CD4-positive, alpha-beta memory T cell (primary cell): ENCODE data around the gene NFE2L1. TPM values are rescaled to one million over a fixed set of nuclear protein-coding genes. Genes with fewer than 3 reads are reported as not detected.

Experiments used
- CTCF ChIA-PET: fragments of 350-600 bp; sonication (Branson Sonifier 250); formaldehyde crosslinking; loops from one replicate; lab custom pipeline; 2021; ENCODE audit warnings: inconsistent platforms; ENCODE audit not compliant: partially characterized antibody; lab: Charles Lee
- POLR2A ChIA-PET: fragments of 350-600 bp; sonication (Branson Sonifier 250); formaldehyde crosslinking; loops from one replicate; lab custom pipeline; 2021; ENCODE audit not compliant: partially characterized antibody; lab: Charles Lee
- DNase-seq, 5 donors: peaks; one replicate each; pipeline versions ENCODE4 v3.0.0 to v3.0.0-alpha.2; 2020 to 2022; ENCODE audit warnings: mixed read lengths in 1 of 5
- H3K27ac ChIP-seq: one replicate; pipeline ENCODE4 v1.7.0; 2013; ENCODE audit warnings: low read depth, low read length
- H3K27me3 ChIP-seq: 2 replicates; pipeline ENCODE4 v1.7.0; 2013; ENCODE audit warnings: mild to moderate bottlenecking, low read length, moderate library complexity; ENCODE audit not compliant: insufficient read depth
- H3K36me3 ChIP-seq: 2 replicates; pipeline ENCODE4 v1.7.0; 2013; ENCODE audit warnings: mild to moderate bottlenecking, low read length, moderate library complexity; ENCODE audit not compliant: insufficient read depth
- H3K4me1 ChIP-seq: 2 replicates; pipeline ENCODE4 v1.7.0; 2013; ENCODE audit warnings: mild to moderate bottlenecking, low read length, moderate library complexity; ENCODE audit not compliant: insufficient read depth
- H3K4me3 ChIP-seq, 2 donors: one replicate each; pipeline ENCODE4 v1.7.0; 2013; ENCODE audit warnings: low read length in 2 of 2, mild to moderate bottlenecking in 1 of 2
- H3K9me3 ChIP-seq, 2 donors: one replicate each; pipeline ENCODE4 v1.7.0; 2013; ENCODE audit warnings: low read length in 2 of 2, control low read depth in 1 of 2; ENCODE audit not compliant: control insufficient read depth in 1 of 2
- H3K27ac Mint-ChIP-seq, 7 donors: one replicate each; pipeline ENCODE4 v1.8.0; 2020 to 2021; ENCODE audit warnings: mixed read lengths in 7 of 7, mild to moderate bottlenecking in 6 of 7, inconsistent platforms in 3 of 7, moderate library complexity in 3 of 7
- H3K27me3 Mint-ChIP-seq, 2 donors: one replicate each; pipeline ENCODE4 v1.8.0; 2020 to 2021; ENCODE audit warnings: mixed read lengths in 2 of 2
- H3K36me3 Mint-ChIP-seq, 2 donors: one replicate each; pipeline ENCODE4 v1.8.0; 2020 to 2021; ENCODE audit warnings: mixed read lengths in 2 of 2, inconsistent platforms in 1 of 2, mild to moderate bottlenecking in 1 of 2
- H3K4me1 Mint-ChIP-seq, 4 donors: one replicate each; pipeline ENCODE4 v1.8.0; 2020 to 2021; ENCODE audit warnings: mixed read lengths in 4 of 4, mild to moderate bottlenecking in 1 of 4
- H3K4me3 Mint-ChIP-seq, 8 donors: one replicate each; pipeline ENCODE4 v1.8.0; 2020 to 2021; ENCODE audit warnings: mixed read lengths in 8 of 8, mild to moderate bottlenecking in 7 of 8, moderate library complexity in 6 of 8, inconsistent platforms in 3 of 8
- H3K9me3 Mint-ChIP-seq, 8 donors: one replicate each; pipeline ENCODE4 v1.8.0; 2020 to 2021; ENCODE audit warnings: mixed read lengths in 8 of 8, mild to moderate bottlenecking in 5 of 8, inconsistent platforms in 3 of 8, moderate library complexity in 1 of 8
- intact Hi-C: fragments of 100-400 bp; cut with micrococcal nuclease; formaldehyde crosslinking; loops from one replicate; pipeline ENCODE4 v1.15.1; 2023
- polyA plus RNA-seq, 2 donors: library from polyadenylated mRNA; unstranded; fragments of 300-500 nt; fragmentation: Illumina TruSeq; gene quantifications; one replicate each; pipeline ENCODE4 v1.2.3, GENCODE V29; 2021
- total RNA-seq, 2 experiments: library from RNA; stranded (reverse); gene quantifications; one replicate each; pipeline ENCODE4 v1.2.3, GENCODE V29; 2021

Gene NFE2L1
- total and polyA plus RNA-seq, 4 experiments from 2014 or later, result 2.9 to 62.5 (median 34.8) TPM

DNA sequence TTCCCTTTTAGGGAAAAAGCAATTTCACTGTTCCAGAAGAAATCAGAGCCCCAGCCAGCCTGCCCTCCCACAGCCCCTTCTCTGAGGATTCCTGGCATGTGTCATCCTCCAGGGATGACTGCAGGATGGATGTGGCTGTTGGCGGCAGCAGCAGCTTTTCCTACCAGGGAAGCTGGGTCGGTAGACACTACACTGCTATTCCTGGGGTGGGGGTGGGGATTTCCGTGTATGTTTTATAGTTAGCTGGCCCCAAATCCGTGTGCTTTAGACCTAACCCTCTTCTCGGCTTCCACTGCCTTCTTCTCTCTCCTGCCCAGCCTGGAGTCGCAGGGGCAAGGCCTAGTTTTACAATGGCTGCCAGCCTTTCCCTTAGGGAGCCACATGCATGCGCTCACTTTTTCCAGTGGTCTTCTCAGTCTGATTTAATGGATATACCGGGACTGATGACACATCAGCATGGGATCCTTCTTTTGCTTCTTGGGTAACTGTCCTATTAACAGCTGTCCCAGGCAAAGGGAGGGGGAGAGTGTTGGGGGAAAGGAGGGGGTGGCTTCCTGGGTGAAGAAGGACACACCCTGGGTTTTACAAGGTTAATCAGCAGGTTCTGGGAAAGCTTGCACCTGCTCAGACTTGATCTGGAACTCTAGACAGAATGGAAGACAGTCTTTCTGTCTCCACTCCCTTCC is 2.7 kb upstream of the NFE2L1 start:
- peaks cover 0 to 3% of the 10 kb centered on the region in 2 donors for H3K27me3 Mint-ChIP-seq
- H3K9me3 ChIP-seq, result no peaks in the 10 kb centered on the region
- peaks cover 14 to 45% (median 31%) of the 10 kb centered on the region in 4 donors for H3K4me1 Mint-ChIP-seq
- peaks cover 0 to 3% (median 0%) of the 10 kb centered on the region in 8 donors for H3K9me3 Mint-ChIP-seq
- CTCF ChIA-PET, result interaction anchor here (3.1 to 3.7 kb wide), 3 partner anchors 9 to 28 kb away, joined by 15 to 22 read pairs (median 18); no protein-coding TSS in a partner anchor
- intact Hi-C loops, result loop anchor here (5.0 kb wide), 2 partner anchors 847 to 1147 kb away; partner anchors contain the start of gene ATP5MC1
- peaks cover 1 to 10% of the 10 kb centered on the region in 2 donors for H3K36me3 Mint-ChIP-seq
- peak overlapping the region in 2 of 7 donors; percentile 13 to 87 for H3K27ac Mint-ChIP-seq
- H3K27ac ChIP-seq, result no peak overlapping the region
- H3K36me3 ChIP-seq, result peaks cover 1% of the 10 kb centered on the region
- H3K27me3 ChIP-seq, result no peaks in the 10 kb centered on the region
- peaks cover 30% of the 10 kb centered on the region for H3K4me1 ChIP-seq
- DNase-seq, result no peak
- H3K4me3 Mint-ChIP-seq, result peak overlapping the region in 4 of 8 donors; percentile 18 to 49 (median 38)
- H3K4me3 ChIP-seq, result no peak overlapping the region
- POLR2A ChIA-PET, result interaction anchor here (3.7 kb wide), 1 partner anchor 19 kb away, joined by 52 read pairs; no protein-coding TSS in a partner anchor

DNA sequence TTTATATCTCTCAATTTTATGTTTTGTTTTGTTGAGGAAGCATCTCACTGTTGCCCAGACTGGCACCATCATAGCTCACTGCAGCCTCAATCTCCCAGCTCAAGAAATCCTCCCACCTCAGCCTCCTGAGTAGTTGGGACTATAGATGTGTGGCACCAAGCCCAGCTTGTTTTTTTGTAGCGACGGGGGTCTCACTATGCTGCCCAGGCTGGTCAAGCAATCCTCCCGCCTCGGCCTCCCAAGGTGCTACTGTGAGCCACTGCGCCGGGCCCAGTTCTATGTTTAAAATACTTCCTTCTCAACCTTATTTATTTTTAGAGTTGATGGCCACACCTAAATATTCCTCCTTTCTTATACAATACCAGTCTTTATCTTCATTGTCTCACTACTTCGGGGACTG is 1.9 kb upstream of the NFE2L1 start:
- Mint-ChIP-seq H3K27me3 (peaks cover 0 to under 1% of the 10 kb centered on the region in 2 donors), H3K4me3 (peak overlapping the region in 4 of 8 donors; percentile 25 to 99 (median 94)), H3K36me3 (peaks cover 5 to 19% of the 10 kb centered on the region in 2 donors), H3K4me1 (peaks cover 18 to 53% (median 37%) of the 10 kb centered on the region in 4 donors), H3K27ac (peak overlapping the region in 3 of 7 donors; percentile 36 to 94 (median 50)), H3K9me3 (peaks cover 0 to 3% (median 0%) of the 10 kb centered on the region in 8 donors)
- ChIA-PET CTCF (interaction anchor here (1.3 to 4.9 kb wide), 6 partner anchors 10 to 367 kb away, joined by 3 to 40 read pairs (median 18); no protein-coding TSS in a partner anchor), POLR2A (interaction anchor here (2.4 to 3.7 kb wide), 3 partner anchors 9 to 61 kb away, joined by 23 to 52 read pairs (median 31); partner anchors contain the start of genes COPZ2 and SNX11)
- no peaks in the 10 kb centered on the region for H3K9me3 ChIP-seq
- no peak for DNase-seq
- intact Hi-C loops, result loop anchor here (5.0 kb wide), 2 partner anchors 846 to 1146 kb away; partner anchors contain the start of gene ATP5MC1
- peaks cover 38% of the 10 kb centered on the region for H3K4me1 ChIP-seq
- peaks cover 10% of the 10 kb centered on the region for H3K36me3 ChIP-seq
- H3K27me3 ChIP-seq, result no peaks in the 10 kb centered on the region
- H3K27ac ChIP-seq, result no peak overlapping the region
- no peak overlapping the region for H3K4me3 ChIP-seq

DNA sequence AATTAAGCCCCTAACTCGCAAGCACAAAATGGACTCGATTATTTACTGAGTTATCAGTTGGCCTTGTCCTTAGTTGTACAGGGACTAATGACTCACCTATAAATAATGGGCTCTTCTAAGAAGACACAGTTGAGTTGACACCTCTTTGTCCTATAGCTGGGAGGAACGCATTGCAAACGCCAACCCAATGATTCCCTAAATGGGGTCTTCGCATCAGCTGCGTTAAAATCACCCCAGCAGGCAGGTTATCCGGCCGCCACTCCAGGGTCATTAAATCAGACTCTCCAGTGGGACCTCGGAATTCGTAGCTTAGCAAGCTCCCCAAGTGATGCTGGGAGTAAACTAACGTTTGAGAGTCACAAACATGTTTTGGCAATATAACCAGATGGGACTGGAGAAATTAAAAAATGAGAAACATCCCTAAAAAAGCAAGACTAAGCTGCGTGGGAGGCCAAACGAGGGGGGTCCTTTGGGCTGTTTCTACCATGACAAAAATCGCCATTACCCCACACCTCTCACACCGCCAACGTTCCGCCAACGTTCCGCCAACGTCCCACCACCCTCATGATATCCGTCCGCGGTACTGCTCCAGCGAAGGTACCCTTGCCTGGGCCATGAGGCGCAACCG is 932 bp upstream of the NFE2L1 start:
- Mint-ChIP-seq H3K4me3 (peak overlapping the region; percentile 94 to 99 (median 96)), H3K36me3 (peaks cover 11 to 26% of the 10 kb centered on the region in 2 donors), H3K27ac (peak overlapping the region; percentile 94 to 99 (median 99)), H3K4me1 (peaks cover 25 to 63% (median 44%) of the 10 kb centered on the region in 4 donors), H3K9me3 (peaks cover 0 to 3% (median 0%) of the 10 kb centered on the region in 8 donors), H3K27me3 (no peaks in the 10 kb centered on the region)
- intact Hi-C loops, result loop anchor here (5.0 kb wide), 2 partner anchors 845 to 1145 kb away; partner anchors contain the start of gene ATP5MC1
- CTCF ChIA-PET, result interaction anchor here (1.2 to 4.9 kb wide), 9 partner anchors 11 to 366 kb away, joined by 3 to 40 read pairs (median 5); no protein-coding TSS in a partner anchor
- H3K27ac ChIP-seq, result peak overlapping the region; percentile 76
- POLR2A ChIA-PET, result interaction anchor here (0.7 to 3.7 kb wide), 14 partner anchors 10 to 845 kb away, joined by 3 to 52 read pairs (median 4); partner anchors contain the start of genes ATP5MC1, CBX1, CDK5RAP3 and COPZ2
- peaks cover 47% of the 10 kb centered on the region for H3K4me1 ChIP-seq
- no peak for DNase-seq
- H3K4me3 ChIP-seq, result peak overlapping the region; percentile 63 to 86
- H3K27me3 ChIP-seq, result no peaks in the 10 kb centered on the region
- peaks cover 18% of the 10 kb centered on the region for H3K36me3 ChIP-seq
- H3K9me3 ChIP-seq, result no peaks in the 10 kb centered on the region

DNA sequence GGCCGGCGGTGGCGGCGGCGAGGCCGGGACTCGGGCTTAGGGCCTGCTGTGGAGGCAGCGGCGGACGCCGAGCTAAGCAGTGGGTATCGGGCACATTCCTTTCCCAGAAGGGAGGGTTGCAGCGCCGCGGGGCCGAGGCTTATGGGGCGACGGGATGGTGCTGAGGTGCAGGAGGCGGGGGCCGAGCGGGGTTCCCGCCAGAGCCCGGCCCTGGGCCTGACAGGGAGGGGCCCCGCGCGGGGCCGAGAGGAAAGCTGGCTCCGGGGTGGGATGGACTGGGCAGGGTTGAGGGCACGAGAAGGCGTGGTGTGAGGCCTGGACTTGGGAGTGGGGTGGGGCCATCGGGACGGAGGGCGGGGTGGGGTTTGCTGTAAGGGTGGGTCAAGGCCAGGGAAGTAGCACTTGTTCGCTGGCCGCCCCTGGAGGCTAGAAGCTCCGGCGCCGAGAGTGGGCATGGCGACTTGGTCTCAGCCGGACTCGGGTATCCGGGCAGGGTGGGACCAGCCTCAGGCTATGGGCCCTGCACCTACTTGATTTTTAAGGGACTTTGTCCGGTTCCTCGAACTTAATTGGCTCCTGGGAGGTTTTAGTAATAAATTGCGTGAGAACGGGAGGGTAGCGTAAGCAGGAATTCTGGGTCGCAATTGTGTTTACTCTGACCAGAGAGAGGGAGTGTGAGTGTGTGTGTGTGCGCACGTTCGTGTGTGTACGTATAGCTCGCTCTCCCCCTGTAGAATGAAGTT is 396 bp downstream of the NFE2L1 start:
- Histone ChIP-seq H3K4me3 (peak overlapping the region; percentile 86 to 88), H3K36me3 (peaks cover 32% of the 10 kb centered on the region), H3K9me3 (no peaks in the 10 kb centered on the region), H3K27ac (peak overlapping the region; percentile 76), H3K4me1 (peaks cover 61% of the 10 kb centered on the region), H3K27me3 (no peaks in the 10 kb centered on the region)
- Mint-ChIP-seq H3K27ac (peak overlapping the region; percentile 94 to 99 (median 99)), H3K4me1 (peaks cover 30 to 76% (median 53%) of the 10 kb centered on the region in 4 donors), H3K9me3 (peaks cover 0 to 3% (median 0%) of the 10 kb centered on the region in 8 donors), H3K4me3 (peak overlapping the region; percentile 94 to 99 (median 96)), H3K36me3 (peaks cover 16 to 38% of the 10 kb centered on the region in 2 donors), H3K27me3 (no peaks in the 10 kb centered on the region)
- DNase-seq, result peak; percentile 31 to 48 (median 39)
- ChIA-PET CTCF (interaction anchor here (1.4 to 4.9 kb wide), 9 partner anchors 12 to 85 kb away, joined by 5 to 40 read pairs (median 6); no protein-coding TSS in a partner anchor), POLR2A (interaction anchor here (0.6 to 3.7 kb wide), 19 partner anchors 9 to 844 kb away, joined by 3 to 52 read pairs (median 5); partner anchors contain the start of genes ATP5MC1, CBX1, CDK5RAP3 and COPZ2)
- intact Hi-C loops, result loop anchor here (1.0 to 5.0 kb wide), 7 partner anchors 11 to 1144 kb away; partner anchors contain the start of genes ATP5MC1, CDK5RAP3, COPZ2 and SNX11

DNA sequence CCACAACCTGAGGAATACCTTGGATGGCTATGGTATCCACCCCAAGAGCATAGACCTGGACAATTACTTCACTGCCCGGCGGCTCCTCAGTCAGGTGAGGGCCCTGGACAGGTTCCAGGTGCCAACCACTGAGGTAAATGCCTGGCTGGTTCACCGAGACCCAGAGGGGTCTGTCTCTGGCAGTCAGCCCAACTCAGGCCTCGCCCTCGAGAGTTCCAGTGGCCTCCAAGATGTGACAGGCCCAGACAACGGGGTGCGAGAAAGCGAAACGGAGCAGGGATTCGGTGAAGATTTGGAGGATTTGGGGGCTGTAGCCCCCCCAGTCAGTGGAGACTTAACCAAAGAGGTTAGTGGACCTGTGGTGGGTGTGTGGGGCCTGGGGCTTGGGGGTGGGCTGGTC is 3.1 kb downstream of the NFE2L1 start:
- Histone ChIP-seq H3K27me3 (no peaks in the 10 kb centered on the region), H3K27ac (no peak overlapping the region), H3K4me1 (peaks cover 67% of the 10 kb centered on the region), H3K9me3 (no peaks in the 10 kb centered on the region), H3K4me3 (no peak overlapping the region), H3K36me3 (peaks cover 48% of the 10 kb centered on the region)
- no peak for DNase-seq
- CTCF ChIA-PET, result interaction anchor here (3.2 to 4.9 kb wide), 2 partner anchors 15 to 25 kb away, joined by 15 to 40 read pairs; no protein-coding TSS in a partner anchor
- Mint-ChIP-seq H3K4me1 (peaks cover 40 to 85% (median 59%) of the 10 kb centered on the region in 4 donors), H3K9me3 (peaks cover 0 to 2% (median 0%) of the 10 kb centered on the region in 8 donors), H3K4me3 (peak overlapping the region in 2 of 8 donors; percentile 21 to 31), H3K36me3 (peaks cover 27 to 53% of the 10 kb centered on the region in 2 donors), H3K27me3 (no peaks in the 10 kb centered on the region), H3K27ac (peak overlapping the region in 3 of 7 donors; percentile 41 to 78 (median 66))
- POLR2A ChIA-PET, result no interaction called here
- intact Hi-C loops, result no loop called here
